ENCODE data around the gene PROC.

PROC gene

GRCh38 chr2:127419112-127419430 is 844 bp downstream of the PROC start:
- no peak for TF ChIP-seq CTCF (IDR thresholded peaks at IDR 0.05; ENCODE audit: borderline replicate concordance, control extremely low read depth, extremely low read depth, insufficient read depth, missing control alignments)
- in situ Hi-C loops (cut with MboI; ENCODE audit: low sequenced_read_pairs, unreplicated experiment): no loop called here
- no peak for DNase-seq (ENCODE audit: low spot score)

GRCh38 chr2:127419448-127420038 is 1.3 kb downstream of the PROC start:
- no peak for DNase-seq (ENCODE audit: low spot score)
- in situ Hi-C loops (cut with MboI; ENCODE audit: low sequenced_read_pairs, unreplicated experiment): no loop called here

GRCh38 chr2:127420039-127420864 is 2.0 kb downstream of the PROC start:
- no peak for TF ChIP-seq CTCF (IDR thresholded peaks at IDR 0.05; ENCODE audit: borderline replicate concordance, control extremely low read depth, extremely low read depth, insufficient read depth, missing control alignments)
- in situ Hi-C loops (cut with MboI; ENCODE audit: low sequenced_read_pairs, unreplicated experiment): no loop called here
- peak; percentile 32 for DNase-seq (ENCODE audit: low spot score)

More at GRCh38 chr2:127419448-127420038, 1.3 kb downstream of the PROC start:
- no peak for TF ChIP-seq CTCF (IDR thresholded peaks at IDR 0.05; ENCODE audit: borderline replicate concordance, control extremely low read depth, extremely low read depth, insufficient read depth, missing control alignments)

GRCh38 chr2:127421116-127421800 is 3.0 kb downstream of the PROC start:
- TF ChIP-seq CTCF (IDR thresholded peaks at IDR 0.05; ENCODE audit: borderline replicate concordance, control extremely low read depth, extremely low read depth, insufficient read depth, missing control alignments): no peak
- DNase-seq (ENCODE audit: low spot score): peak; percentile 23
- in situ Hi-C loops (cut with MboI; ENCODE audit: low sequenced_read_pairs, unreplicated experiment): no loop called here

- in situ Hi-C loops (cut with MboI; ENCODE audit: low sequenced_read_pairs, unreplicated experiment): no loop called here
Observed at GRCh38 chr2:127421871-127422558, 3.8 kb downstream of the PROC start.

More at GRCh38 chr2:127421871-127422558, 3.8 kb downstream of the PROC start:
- peak; percentile 17 for DNase-seq (ENCODE audit: low spot score)
- no peak for TF ChIP-seq CTCF (IDR thresholded peaks at IDR 0.05; ENCODE audit: borderline replicate concordance, control extremely low read depth, extremely low read depth, insufficient read depth, missing control alignments)

All from GM13976 (cell line).